ENCODE measurements around the gene PHOX2B. TPM values are rescaled to one million over a fixed set of nuclear protein-coding genes. Genes with fewer than 3 reads are reported as not detected.

Gene PHOX2B
- total and polyA plus RNA-seq, 2 of the 4 experiments (the other 2 are of a cell fraction), result not detected

GRCh38 chr4:41713768-41714167 is 34.8 kb downstream of the PHOX2B start:
- Histone ChIP-seq H3K79me1 (ENCODE audit: low read depth in 1 of 2, low read length in 2 of 2) (no peaks in the 10 kb centered on the region), H3K18ac (ENCODE audit: low read depth, low read length) (no peak overlapping the region; the same call in 1 of the 2 replicates), H3K9ac (ENCODE audit: low read depth, low read length) (no peak overlapping the region), H3K56ac (ENCODE audit: extremely low read depth, insufficient read depth, low read length) (no peak overlapping the region), H3K4me3 (ENCODE audit: insufficient read depth, low read depth, low read length) (no peak overlapping the region), H2BK20ac (ENCODE audit: low read depth, low read length) (peak overlapping the region; percentile 14; the same call in 1 of the 2 replicates), H2AFZ (replicated peaks; ENCODE audit: low read length, poor library complexity) (no peak overlapping the region), H2BK15ac (ENCODE audit: low read depth, low read length) (no peak overlapping the region), H2AK5ac (ENCODE audit: low read depth, low read length) (no peak overlapping the region), H3K4ac (ENCODE audit: low read depth, low read length) (no peak overlapping the region), H4K8ac (ENCODE audit: low read depth in 2 of 2, low read length in 2 of 2) (no peak overlapping the region), H3K4me1 (ENCODE audit: control insufficient read depth, insufficient read depth, low read length) (peaks cover 3% of the 10 kb centered on the region), H3K9me3 (ENCODE audit: control insufficient read depth, insufficient read depth, low read length) (no peaks in the 10 kb centered on the region), H2AK9ac (replicated peaks; ENCODE audit: low read depth, low read length, poor library complexity) (no peak overlapping the region), H3K4me2 (ENCODE audit: low read depth, low read length) (no peak overlapping the region), H2BK5ac (ENCODE audit: low read depth, low read length, poor library complexity, severe bottlenecking) (peak overlapping the region; percentile 3), H4K91ac (ENCODE audit: insufficient read depth, low read depth, low read length) (no peak overlapping the region; the same call in 1 of the 2 replicates), H3K23ac (ENCODE audit: low read depth, low read length) (no peak overlapping the region), H2BK120ac (ENCODE audit: low read depth, low read length) (no peak overlapping the region), H3K9me1 (ENCODE audit: insufficient read depth, low read length) (no peaks in the 10 kb centered on the region), H3K36me3 (ENCODE audit: control insufficient read depth, insufficient read depth, low read length) (no peaks in the 10 kb centered on the region), H4K5ac (ENCODE audit: low read depth, low read length) (peak overlapping the region; percentile 20; the same call in 1 of the 2 replicates), H3K14ac (replicated peaks; ENCODE audit: low read depth, low read length) (no peak overlapping the region), H3K27ac (ENCODE audit: insufficient read depth, low read length) (no peak overlapping the region), H3K27me3 (ENCODE audit: control insufficient read depth, insufficient read depth, low read length) (no peaks in the 10 kb centered on the region), H4K20me1 (ENCODE audit: insufficient read depth, low read length) (no peaks in the 10 kb centered on the region)
- DNase-seq (no peak), ATAC-seq (ENCODE audit: low read depth) (no peak)
- WGBS, 2 experiments (ENCODE audit: extremely low coverage in 2 of 2, insufficient read length in 1 of 2), result no CpG with 5 or more reads among the region's 1 CpG
- no TSS peak for BruUV-seq (replicated peaks)
- ChIA-PET CTCF (no interaction called here), POLR2A (ENCODE audit: unreplicated experiment) (no interaction called here)
- in situ Hi-C loops (cut with MboI; ENCODE audit: low sequenced_read_pairs) (no loop called here), intact Hi-C loops (cut with micrococcal nuclease) (no loop called here), dilution Hi-C loops (cut with HindIII; ENCODE audit: low sequenced_read_pairs, unreplicated experiment) (no loop called here)
- no peak for TF ChIP-seq NFE2L2 (IDR thresholded peaks at IDR 0.05; ENCODE audit: low read depth, low read length)
- no peak for TF ChIP-seq USF2 (IDR thresholded peaks at IDR 0.05; ENCODE audit: low read depth, low read length)
- TF ChIP-seq CTCF (conservative IDR thresholded peaks at IDR 0.05; ENCODE audit: low read depth, low read length), result no peak
- TF ChIP-seq RAD21 (IDR thresholded peaks at IDR 0.05; ENCODE audit: low read length), result no peak
- TF ChIP-seq BHLHE40 (IDR thresholded peaks at IDR 0.05; ENCODE audit: low read depth, low read length), result no peak
- no peak for TF ChIP-seq SMC3 (IDR thresholded peaks at IDR 0.05; ENCODE audit: low read depth, low read length)
- no peak for TF ChIP-seq MAZ (IDR thresholded peaks at IDR 0.05; ENCODE audit: borderline replicate concordance, low read depth, low read length)
- TF ChIP-seq POLR2A (IDR thresholded peaks at IDR 0.05; ENCODE audit: low read depth, low read length), result no peak
- TF ChIP-seq CEBPB (IDR thresholded peaks at IDR 0.05; ENCODE audit: low read depth, low read length), result no peak
- no peak for TF ChIP-seq RCOR1 (IDR thresholded peaks at IDR 0.05; ENCODE audit: insufficient replicate concordance, low read length)
- no peak for TF ChIP-seq CHD1 (IDR thresholded peaks at IDR 0.05; ENCODE audit: low read depth, low read length)

Data from IMR-90 (cell line).